Measurements from ENCODE around the gene PLXND1.
"Not testable (repeated sequence)": the region's sequence is repeated elsewhere in the genome, so short reads cannot be mapped to it uniquely, and the experiment has no call there.

PLXND1 gene

DNA sequence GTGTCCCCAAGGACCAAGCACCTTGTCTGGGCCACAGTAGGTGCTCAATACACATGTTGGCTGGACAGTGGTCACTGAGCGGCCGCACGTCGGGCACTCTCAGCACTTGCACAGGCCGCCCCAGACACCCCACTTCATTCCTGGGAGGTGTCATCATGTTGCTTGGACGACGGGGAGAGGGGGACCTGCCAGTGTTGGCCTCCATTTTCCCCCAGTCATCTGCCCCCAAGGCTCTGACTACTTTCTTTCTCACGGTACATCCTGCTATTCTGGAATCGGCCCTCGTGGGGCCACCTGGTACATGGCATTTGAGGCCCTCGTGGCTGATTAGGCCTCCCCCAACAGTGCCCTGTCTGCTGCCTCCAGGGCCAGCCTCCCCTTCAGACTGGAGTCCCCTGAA lies 79.2 kb downstream of the PLXND1 start:
- no peak for DNase-seq (ENCODE audit: low read depth)

DNA sequence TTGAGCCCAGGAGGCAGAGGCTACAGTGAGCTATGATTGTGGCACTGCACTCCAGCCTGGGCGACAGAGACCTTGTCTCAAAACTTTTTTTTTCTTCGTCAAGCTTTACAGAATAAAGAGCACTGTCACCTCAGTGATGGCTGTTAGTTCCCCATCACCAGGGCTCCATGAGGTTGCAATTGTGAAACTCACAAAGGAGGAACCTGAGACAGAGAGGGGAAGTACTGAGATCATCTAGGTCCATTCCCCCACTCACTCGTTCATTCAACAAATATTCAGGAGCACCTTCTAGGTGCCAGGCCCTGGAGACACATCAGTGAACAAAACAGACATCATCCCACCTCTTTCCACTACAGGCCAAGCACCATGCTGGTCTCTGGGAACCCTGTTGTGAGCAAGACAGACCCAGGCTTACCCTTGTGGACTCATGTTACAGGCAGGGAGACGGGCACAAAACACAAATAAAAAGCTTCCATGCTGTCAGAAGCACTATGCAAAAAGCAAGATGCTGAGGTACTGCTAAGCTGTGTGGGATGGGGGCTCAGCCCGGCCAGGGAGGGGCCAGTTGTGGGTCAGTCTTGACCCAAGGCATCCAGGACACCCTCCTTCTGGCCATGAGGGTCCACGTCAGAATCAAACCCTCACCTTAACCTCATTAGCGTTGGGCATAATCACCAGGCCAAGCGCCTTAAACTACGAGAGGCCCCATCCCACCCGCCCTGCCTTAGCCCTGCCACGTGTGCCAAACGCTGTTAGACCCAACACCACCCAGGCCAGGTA lies 80.2 kb downstream of the PLXND1 start:
- DNase-seq (ENCODE audit: low read depth): no peak

DNA sequence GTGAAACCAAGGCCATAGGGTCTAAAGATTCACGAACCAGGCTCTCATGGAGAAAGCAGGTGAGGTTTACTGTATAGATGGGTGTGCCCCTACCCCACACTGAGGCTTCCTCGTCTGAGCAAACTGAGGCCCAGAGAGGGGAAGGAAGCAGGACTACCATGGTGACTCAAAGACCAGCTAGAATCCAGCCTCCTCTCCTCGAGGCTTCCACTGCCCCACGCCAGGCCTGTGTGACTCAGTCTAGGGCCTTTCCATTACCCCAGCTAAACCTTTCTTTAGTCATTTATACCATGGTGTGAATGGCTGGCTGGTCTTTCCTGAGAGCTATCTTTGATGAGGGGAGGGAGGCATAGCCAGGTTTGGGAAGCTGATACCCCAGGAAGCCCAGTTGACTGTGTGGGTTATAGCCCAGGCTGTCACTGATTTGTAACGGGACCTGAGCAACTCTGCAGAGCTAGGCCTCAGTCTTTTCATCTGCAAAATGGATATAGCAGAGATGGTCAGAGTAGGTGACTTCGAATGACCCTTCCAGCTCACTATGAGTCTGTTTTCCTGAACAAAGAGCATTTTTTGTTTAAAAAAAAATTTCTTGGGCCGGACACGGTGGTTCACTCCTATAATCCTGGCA lies 81.0 kb downstream of the PLXND1 start:
- peak; percentile 68 for DNase-seq (ENCODE audit: low read depth)

DNA sequence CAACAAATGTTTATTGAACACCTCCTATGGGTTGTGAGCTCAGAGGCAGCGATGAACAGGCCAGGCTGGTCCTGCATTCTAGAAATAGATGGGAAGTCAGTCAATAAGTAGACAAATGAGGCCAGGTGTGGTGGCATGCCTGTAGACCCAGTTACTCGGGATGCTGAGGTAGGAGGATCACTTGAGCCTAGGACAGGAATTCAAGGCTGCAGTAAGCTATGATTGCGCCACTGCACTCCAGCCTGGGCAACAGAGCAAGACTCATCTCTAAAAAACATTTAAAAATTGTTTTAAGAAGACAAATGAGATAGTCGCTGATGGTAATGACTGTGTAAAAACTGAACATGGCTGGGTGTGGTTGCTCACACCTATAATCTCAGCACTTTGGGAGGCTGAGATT lies 82.4 kb downstream of the PLXND1 start:
- DNase-seq (ENCODE audit: low read depth): no peak

DNA sequence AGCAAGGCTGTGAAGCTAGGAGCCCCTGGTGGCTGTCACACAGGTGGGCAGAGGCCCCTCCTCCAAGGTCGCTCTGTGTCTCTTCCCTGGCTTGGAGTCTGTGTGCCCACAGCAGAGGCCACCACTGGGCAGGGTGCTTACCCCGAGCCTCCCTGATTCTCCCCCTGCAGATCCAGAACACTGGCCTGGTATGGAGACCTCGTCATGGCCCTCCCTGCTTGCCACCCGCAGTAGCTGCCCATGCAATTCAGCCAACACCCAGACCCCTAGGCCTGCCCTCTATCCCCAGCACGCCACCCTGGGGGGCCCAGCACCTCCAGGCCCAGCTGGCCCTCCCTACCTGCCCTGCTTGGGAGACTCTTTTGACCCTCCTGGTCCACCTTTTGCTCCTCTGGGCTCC lies 83.5 kb downstream of the PLXND1 start:
- no peak for DNase-seq (ENCODE audit: low read depth)

DNA sequence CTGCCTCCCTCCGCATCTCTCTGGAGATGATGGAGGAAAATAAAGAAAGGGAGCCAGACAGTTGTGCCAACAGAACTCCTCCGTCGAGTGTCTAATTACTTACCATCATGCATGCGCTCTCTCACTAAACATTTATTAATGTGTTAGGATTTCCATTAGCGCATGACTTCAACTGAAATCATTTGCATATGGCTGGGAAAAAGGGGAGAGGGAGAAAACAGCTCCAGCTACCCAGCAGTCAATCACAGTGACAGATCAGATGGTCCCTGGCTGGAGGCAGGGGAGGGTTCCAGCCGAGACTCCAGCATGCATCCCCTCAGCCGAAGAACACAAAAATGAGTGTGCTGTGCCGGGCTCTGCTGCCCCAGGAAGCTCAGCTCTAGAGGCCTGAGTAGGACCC lies 84.9 kb downstream of the PLXND1 start:
- no peak for DNase-seq (ENCODE audit: low read depth)

DNA sequence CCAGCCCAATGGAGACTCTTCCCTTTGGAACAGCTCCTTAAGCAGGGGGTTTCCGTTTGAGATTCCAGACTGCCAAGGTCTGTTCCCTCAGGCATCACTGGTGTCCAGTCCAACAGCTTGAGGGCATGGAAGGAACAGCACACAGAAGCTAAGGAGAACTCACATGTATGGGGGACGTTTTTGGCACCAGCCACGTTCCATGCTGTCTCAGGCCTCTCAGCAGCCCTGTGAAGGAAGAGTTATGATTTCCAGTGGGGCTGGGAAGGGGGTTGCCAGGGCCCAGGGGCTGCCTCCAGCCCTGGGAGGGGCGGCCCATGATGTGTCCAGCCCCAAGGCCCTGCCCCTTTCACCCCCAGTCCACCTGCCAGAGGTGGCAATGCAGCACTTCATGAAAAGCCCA lies 85.5 kb downstream of the PLXND1 start:
- DNase-seq (ENCODE audit: low read depth): peak; percentile 9

DNA sequence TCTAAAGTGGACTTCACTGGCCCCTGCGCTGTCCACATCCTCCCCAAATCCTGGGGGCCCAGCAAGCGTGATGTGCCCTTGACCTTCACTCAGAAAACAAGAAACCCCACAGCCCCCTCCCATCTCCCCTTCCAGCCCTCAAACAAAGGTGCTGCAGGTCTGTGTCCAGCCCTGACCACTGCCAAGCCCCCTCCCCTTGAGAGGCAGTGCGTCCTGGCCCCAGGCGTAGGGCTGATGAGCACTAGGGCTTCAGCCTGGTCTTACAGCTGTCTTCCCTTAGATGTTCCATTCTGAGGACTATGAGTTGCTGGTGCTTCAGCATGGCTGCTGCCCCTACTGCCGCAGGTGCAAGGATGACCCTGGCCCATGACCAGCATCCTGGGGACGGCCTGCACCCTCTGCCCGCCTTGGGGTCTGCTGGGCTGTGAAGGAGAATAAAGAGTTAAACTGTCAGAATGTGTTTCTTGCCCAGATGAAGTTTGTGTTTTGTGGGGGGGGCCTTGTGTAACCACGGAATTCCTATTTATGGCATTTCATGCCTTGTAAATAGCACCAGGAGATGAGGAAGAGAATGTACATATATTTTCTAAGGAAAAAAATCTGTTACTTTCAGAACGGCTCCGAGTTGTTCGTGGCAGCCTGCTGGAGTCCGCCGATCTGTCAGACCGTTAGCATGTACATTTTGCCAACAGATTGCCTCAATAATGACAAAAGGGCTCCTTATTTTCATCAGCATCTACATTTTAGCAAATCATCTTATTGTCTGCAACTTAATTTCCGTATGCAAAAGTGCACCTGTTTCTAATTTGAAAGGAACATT lies 86.4 kb downstream of the PLXND1 start:
- DNase-seq (ENCODE audit: low read depth): no peak

DNA sequence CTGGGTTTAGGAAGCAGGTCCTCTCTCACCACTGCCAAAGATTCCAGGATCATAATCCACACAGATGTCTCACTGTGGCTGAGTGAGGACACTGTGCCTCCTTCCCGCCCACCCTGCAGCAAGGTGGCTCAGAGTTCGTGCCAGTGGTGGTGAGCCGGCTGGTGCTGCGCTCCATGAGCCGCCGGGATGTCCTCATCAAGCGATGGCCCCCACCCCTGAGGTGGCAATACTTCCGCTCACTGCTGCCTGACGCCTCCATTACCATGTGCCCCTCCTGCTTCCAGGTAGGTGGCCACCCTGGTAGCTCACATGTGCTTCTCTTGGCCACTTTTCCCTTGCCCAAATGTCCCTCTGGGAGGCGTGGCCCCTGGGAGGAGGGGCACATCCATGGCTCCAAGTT lies 87.0 kb downstream of the PLXND1 start:
- no peak for DNase-seq (ENCODE audit: low read depth)

DNA sequence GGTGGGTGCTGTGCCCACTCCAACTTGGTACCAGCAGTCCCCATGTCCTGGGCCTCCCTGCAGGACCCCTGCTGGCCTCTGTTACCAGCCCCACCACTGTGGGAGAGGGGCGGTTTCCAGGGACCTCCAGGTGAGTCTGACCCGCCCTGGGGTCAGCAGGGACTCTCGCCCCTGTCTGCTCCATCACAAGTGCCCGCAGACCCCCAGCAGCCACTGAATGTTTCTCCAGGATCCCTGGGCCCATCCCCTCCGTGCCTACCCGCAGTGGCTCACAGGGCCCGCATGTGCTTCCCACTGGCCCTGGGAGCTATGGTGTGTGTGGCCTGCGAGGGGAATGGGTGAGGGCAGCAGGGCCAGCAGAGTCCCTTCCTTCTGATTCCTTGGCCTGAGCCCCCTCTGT lies 87.9 kb downstream of the PLXND1 start:
- DNase-seq (ENCODE audit: low read depth): no peak

DNA sequence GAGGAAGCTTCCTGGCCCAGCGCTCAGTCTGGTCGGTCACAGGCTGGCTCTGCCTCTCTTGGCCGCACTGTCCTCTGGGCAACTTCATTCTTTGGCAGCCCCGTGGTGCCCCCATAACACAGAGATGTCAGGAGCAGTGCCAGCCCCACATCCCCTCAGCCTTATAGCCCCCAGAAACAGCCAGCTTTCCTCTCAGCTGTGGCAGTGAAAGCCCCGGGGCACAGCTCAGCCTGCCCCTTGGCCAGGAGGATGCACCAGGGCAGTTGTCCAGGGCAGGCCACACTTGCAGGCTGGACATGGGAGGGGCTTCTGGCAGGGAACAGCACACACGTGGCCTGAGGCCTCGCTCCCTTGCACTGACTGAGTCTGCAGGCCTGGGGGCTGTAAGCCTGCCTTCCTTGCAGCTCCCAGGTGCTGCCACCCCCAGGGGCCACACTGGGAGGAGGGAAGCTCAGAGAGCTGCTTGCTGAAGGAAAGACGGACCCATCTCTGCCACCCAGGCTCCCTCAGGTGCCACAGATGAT lies 88.4 kb downstream of the PLXND1 start:
- DNase-seq (ENCODE audit: low read depth): no peak

DNA sequence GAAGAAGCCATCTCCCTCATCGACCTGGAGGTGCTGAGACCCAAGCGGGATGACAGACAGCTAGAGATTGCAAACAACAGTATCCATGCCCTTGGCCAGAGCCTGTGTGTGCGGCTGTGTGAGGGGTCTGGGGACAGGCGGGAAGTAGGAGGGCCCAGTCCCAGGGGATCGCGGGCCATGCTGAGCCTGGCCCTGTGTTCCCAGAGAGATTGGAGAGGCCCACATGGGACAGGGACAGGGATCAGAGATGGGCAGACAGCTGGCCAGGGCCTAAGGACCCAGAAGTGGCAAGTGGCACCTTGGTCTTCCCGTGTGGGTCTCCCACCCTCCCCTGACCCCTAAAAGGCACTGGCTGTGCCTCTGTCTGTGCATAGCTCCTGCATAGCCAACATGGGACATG lies 89.0 kb downstream of the PLXND1 start:
- DNase-seq (ENCODE audit: low read depth): no peak

DNA sequence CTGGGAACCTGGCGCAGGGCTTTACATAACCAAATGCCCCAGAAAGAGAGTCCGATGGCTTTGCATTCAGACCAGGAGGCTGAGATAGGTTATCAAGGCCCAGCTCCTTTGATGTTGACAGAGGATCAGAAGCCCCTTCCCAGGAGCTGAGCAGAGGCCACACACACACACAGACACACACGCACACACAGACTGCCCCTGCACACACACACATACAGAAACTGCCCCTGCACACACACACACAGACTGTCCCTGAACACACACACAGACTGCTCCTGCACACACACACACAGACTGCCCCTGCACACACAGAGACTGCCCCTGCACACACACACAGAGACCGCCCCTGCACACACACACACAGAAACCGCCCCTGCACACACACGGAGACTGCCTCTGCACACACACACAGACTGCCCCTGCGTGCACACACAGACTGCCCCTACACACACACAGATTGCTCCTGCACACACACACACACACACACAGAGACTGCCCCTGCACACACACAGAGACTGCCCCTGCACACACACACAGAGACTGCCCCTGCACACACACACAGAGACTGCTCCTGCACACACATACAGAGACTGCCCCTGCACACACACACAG lies 90.5 kb downstream of the PLXND1 start:
- DNase-seq (ENCODE audit: low read depth): not testable (repeated sequence)

DNA sequence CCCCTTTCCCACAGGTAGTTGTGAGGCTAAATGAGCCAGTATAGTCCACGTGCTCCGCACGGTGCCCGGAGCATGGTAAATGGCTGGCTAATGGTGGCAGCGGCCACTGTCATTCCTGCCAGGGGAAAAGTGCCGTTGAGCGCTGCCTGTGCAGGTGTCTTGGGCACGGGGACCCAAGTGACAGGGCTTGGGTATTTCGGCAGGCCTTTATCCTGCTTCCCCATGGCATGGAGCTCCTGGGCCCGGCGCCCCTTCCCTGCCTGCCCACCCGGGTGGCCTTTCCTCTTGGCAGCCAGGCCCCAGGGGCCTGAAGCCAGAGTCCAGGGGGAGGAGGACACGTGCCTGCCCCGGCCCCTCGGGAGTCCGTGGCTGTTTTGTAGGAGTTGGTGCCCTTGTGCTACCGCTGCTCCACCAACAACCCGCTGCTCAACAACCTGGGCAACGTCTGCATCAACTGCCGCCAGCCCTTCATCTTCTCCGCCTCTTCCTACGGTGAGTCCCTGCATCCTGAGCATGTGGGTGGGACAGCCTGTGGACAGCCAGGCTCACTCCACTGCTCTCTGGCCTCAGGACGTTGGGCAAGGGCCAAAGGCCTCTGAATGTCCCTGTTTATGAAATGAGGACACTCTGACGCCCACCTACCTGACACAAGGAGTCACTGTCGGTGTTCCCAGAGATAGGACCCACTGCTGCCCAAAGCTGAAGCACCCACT lies 91.2 kb downstream of the PLXND1 start:
- not testable (repeated sequence) for DNase-seq (ENCODE audit: low read depth)

DNA sequence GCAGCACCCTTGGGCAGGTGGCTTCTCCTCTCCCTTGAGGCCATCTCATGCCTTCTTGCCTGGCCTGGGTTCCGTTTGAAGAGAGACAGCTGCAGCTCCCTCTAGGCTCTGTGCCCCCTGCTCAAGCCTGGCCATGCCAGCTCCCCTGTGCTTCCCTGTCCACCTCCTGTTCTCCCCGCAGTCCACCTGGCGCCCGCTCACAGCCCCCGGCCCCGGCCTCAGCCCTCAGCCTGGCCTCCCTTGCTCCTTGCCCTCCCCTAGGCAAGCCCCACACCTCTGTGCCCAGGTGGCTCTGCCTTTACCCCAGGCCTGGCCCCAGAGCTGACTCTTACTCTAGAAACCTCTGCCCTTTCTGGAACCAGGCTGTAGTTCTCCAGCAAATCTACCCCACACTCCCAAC lies 91.9 kb downstream of the PLXND1 start:
- DNase-seq (ENCODE audit: low read depth): no peak

DNA sequence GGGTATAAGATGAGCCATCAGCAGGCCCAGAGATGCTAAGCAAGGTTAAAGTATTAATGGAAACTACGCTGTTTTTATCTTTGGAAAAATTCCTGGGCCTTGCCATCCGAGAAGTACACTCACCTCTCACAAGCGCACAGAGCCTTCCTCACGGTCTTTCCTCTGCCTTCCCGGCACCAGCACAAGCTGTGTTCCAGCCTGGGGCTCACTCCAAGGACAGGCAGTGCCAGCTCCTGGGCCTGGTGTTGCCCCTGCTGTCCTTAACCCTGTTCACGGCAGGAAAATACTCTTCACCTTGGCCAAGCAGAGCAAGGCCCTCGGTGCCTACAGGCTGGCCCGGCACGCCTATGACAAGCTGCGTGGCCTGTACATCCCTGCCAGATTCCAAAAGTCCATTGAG lies 92.4 kb downstream of the PLXND1 start:
- DNase-seq (ENCODE audit: low read depth): no peak

DNA sequence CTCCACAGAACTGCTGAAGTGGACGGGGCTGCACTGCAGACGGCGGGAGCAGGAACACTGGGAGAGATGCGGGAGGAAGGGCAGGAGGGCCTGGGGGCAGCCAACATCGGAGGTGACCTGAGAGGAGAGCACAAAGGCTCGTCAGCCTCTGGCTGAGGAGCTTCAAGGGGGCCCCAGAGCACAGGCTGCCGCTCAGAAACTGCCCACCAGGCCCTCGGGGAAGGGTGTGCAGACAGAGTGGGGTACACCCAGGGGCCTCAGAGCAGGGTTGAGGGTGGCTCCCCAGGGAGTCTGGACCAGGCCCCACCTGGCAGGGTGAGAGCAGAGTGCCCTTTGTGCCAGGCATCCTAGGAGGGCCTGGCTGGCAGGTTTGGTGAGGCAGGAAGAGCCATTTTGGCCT lies 92.8 kb downstream of the PLXND1 start:
- no peak for DNase-seq (ENCODE audit: low read depth)

DNA sequence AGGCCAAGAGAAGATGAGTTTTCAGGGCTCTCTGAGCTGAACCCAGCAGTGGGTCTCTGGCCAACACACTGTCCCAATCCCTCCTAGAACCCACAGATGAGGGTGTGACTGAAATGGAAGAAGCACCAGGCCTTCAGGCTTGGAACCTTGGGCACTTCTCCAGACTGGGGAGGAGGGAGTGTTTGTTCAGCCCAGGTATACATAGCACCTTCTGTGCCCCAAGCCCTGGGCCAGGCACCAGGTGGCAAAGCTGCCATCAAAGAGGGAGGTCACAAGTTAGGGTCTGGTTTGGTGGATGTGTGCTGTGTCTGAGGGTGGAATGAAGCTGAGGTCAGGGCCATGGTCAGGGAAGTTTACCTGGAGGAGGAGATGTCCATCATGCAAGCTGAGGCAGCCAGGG lies 93.9 kb downstream of the PLXND1 start:
- DNase-seq (ENCODE audit: low read depth): no peak

DNA sequence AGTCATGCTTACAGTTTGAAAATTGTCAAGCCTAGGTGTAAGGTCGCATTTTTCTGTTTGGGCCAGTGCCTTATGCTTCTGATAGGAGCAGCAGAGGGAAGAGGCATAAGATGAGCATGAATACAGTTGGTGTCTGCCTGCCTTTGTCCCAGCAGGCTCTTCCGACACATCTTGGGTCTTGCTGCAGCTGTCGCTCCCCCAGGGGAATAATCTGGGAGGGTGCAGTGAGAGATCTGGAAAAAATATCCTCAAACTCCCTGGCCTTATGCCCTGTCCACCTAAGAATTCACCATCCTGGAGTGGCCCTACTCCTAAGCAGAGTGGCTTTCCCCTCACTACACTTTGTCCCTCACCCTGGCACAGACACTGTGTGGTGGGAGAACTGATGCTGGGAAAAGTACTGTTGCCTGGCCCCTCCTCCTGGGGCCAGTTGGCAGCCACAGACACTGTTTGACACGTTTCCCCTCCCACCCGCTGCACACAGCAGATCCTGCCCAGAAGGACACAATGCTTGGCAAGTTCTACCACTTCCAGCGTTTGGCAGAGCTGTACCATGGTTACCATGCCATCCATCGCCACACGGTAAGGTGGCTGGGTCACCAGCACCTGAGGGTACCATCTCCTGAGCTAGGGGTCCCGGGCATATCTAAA lies 99.2 kb downstream of the PLXND1 start:
- no peak for DNase-seq (ENCODE audit: low read depth)

DNA sequence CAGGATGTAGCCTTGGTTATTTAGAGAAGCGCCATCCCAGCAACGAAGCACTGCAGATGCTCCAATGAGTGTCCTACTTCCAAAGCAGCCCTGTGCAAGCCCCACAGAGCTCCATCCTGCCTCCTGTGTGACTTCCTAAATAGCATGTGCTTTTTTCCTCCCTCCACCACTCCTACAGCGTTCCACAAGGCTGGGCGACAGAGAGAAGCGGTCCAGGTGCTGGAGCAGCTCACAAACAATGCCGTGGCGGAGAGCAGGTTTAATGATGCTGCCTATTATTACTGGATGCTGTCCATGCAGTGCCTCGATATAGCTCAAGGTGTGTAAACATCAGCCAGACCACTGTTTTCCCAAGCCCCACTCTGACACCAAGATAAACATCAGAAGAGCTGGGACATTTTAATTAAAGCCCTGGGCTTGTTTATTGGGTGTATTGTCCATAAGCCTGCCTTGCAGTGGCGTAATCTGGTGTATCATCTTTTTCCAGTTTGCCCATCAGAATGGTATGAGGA lies 100.2 kb downstream of the PLXND1 start:
- no peak for DNase-seq (ENCODE audit: low read depth)

DNA sequence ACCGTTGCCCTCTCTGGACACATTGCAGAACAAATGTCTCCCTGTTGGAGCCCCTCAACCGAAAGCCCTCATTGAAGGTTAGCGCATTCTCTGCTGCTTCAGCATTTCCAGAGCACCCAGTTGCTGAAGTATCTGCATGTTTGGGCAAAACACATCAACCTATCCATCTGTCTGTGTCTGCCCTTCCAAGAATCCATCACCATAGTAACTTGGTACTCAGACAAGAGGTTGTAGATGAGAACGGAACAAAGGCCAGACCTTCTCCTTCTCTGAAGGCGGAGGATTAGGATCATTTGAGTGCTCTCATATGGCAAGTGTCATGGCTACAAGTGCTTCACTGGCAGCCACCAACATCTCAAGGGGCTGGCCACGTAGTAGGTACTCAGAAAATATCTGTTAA lies 101.1 kb downstream of the PLXND1 start:
- DNase-seq (ENCODE audit: low read depth): no peak

All from EH (cell line).